GM12801 (cell line): ENCODE data around the gene LMAN1L.

Experiments used
- CTCF ChIP-seq: IDR thresholded peaks from one replicate; pipeline ENCODE4 v1.5.1; 2011; ENCODE audit warnings: control low read depth; ENCODE audit not compliant: insufficient read length; ENCODE audit errors: extremely low read depth

LMAN1L gene

GRCh38 chr15:74812533-74812932, at the start of gene LMAN1L:
Gene LMAN1L, plus strand, starts transcription at chr15:74812835. Its CDS starts 20 bp downstream, at chr15:74812855.
- no peak for TF ChIP-seq CTCF

GRCh38 chr15:74763416-74763815, 49.2 kb upstream of the LMAN1L start:
- TF ChIP-seq CTCF, result no peak

- TF ChIP-seq CTCF, result no peak
Observed at GRCh38 chr15:74767167-74768098, 45.2 kb upstream of the LMAN1L start.

- no peak for TF ChIP-seq CTCF
Observed at GRCh38 chr15:74768099-74768770, 44.4 kb upstream of the LMAN1L start.

- TF ChIP-seq CTCF, result no peak
Observed at GRCh38 chr15:74768771-74769342, 43.8 kb upstream of the LMAN1L start.

- no peak for TF ChIP-seq CTCF
Observed at GRCh38 chr15:74769463-74770025, 43.1 kb upstream of the LMAN1L start.
